ENCODE results near the gene P2RY14. TPM values are rescaled to one million over a fixed set of nuclear protein-coding genes. Genes with fewer than 3 reads are reported as not detected.
A peak's percentile ranks its signal among the peaks of the same experiment; 100 is the strongest.

P2RY14 gene
- total RNA-seq, 2 donors from 2014 or later, result 0.09 to 0.28 TPM

DNA sequence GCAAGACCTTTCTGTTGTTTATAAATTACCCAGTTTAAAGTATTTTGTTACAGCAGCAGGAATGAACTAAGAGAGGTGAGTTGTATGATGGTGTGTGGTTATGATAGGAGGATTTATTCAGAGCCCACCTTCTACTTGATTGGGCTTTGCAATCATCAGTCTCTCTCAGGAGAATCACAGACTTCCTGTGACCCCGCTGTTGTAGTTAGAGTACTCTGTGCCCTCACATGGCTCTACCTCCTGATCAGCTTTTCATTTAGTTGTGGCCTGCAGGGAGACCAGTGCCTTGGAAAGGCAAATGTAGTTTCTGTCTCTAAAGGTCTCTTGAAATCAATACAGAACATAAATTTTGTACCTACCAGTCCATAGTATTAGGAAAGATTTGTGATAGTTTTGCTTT lies 7.6 kb upstream of the P2RY14 start:
- Histone ChIP-seq H3K27ac (no peak overlapping the region), H3K27me3 (replicated peaks; ENCODE audit: insufficient read depth) (no peaks in the 10 kb centered on the region), H3K36me3 (no peaks in the 10 kb centered on the region), H3K4me1 (replicated peaks) (no peaks in the 10 kb centered on the region), H3K4me3 (no peak overlapping the region), H3K9me3 (no peaks in the 10 kb centered on the region)
- intact Hi-C loops (cut with DNase I), result no loop called here
- no peak for DNase-seq (ENCODE audit: low spot score)
- 90% methylated on average over 1 of the region's 1 CpG for WGBS
- TF ChIP-seq POLR2AphosphoS5 (IDR thresholded peaks at IDR 0.05) (no peak), POLR2A (IDR thresholded peaks at IDR 0.05) (no peak)
- TF ChIP-seq, protein P1, sequence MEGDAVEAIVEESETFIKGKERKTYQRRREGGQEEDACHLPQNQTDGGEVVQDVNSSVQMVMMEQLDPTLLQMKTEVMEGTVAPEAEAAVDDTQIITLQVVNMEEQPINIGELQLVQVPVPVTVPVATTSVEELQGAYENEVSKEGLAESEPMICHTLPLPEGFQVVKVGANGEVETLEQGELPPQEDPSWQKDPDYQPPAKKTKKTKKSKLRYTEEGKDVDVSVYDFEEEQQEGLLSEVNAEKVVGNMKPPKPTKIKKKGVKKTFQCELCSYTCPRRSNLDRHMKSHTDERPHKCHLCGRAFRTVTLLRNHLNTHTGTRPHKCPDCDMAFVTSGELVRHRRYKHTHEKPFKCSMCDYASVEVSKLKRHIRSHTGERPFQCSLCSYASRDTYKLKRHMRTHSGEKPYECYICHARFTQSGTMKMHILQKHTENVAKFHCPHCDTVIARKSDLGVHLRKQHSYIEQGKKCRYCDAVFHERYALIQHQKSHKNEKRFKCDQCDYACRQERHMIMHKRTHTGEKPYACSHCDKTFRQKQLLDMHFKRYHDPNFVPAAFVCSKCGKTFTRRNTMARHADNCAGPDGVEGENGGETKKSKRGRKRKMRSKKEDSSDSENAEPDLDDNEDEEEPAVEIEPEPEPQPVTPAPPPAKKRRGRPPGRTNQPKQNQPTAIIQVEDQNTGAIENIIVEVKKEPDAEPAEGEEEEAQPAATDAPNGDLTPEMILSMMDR (IDR thresholded peaks at IDR 0.05), result no peak

DNA sequence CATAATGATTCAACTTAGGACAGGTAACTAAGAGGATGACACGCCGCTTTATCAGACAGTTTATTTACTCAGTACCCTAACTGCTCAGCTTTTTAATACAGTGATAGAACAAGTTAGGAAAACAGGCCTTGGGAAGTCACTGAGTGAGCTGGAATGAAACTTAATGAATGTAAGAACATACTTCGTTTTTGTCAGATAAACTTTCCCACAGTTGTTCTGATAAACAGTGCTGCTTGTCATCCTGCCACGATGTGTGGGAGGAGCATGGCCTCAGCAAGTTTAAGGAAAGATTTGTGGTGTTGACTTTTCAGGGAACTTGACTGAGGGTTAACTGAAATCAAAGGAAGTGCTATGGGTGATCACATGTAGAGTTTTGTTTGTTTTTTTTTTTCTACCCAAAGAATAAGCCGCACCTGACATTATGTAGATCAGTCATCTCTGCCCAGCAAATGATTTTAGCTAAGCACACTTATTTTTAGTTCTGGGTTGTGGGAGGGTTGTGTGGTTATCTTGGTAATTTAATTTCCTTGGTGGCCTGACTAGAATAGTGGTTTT lies 5.6 kb upstream of the P2RY14 start:
- intact Hi-C loops (cut with DNase I), result loop anchor here (2.0 to 5.0 kb wide), 2 partner anchors 57 to 117 kb away; no protein-coding TSS in a partner anchor
- peak; percentile 38 for DNase-seq (ENCODE audit: low spot score)
- Histone ChIP-seq H3K27me3 (replicated peaks; ENCODE audit: insufficient read depth) (no peaks in the 10 kb centered on the region), H3K27ac (peak overlapping the region; percentile 45 to 55), H3K9me3 (no peaks in the 10 kb centered on the region), H3K4me1 (replicated peaks) (no peaks in the 10 kb centered on the region), H3K4me3 (no peak overlapping the region), H3K36me3 (no peaks in the 10 kb centered on the region)
- TF ChIP-seq POLR2AphosphoS5 (IDR thresholded peaks at IDR 0.05) (peak; percentile 54), POLR2A (IDR thresholded peaks at IDR 0.05) (no peak)
- TF ChIP-seq, protein P1 (IDR thresholded peaks at IDR 0.05), result no peak
- 29% methylated on average over 5 of the region's 5 CpGs for WGBS

DNA sequence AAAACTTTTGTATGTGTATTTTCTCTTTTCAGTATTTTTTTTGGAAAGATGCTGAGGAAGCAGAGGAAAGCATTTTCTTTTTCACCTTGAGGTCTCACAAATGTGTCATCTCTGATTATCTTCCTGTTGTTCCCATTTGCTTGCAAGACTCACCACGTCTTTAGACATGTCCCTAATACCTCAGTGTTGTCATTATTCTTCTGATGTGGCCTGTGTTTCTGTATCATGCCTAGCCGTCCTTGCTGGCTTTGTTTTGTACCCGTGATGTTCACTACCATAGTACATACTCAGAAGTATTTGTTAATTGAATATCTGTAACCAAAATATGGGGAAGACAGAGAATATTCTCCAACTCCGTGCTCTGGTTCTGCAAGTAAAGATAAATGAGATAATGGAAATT lies 5.0 kb upstream of the P2RY14 start:
- DNase-seq (ENCODE audit: low spot score), result no peak
- peak overlapping the region; percentile 45 to 55 for H3K27ac ChIP-seq
- H3K27me3 ChIP-seq (replicated peaks; ENCODE audit: insufficient read depth), result no peaks in the 10 kb centered on the region
- H3K9me3 ChIP-seq, result no peaks in the 10 kb centered on the region
- H3K36me3 ChIP-seq, result no peaks in the 10 kb centered on the region
- no peak overlapping the region for H3K4me3 ChIP-seq
- WGBS, result 52% methylated on average over 4 of the region's 4 CpGs
- TF ChIP-seq, protein P1 (IDR thresholded peaks at IDR 0.05), result no peak
- TF ChIP-seq POLR2AphosphoS5 (IDR thresholded peaks at IDR 0.05) (no peak), POLR2A (IDR thresholded peaks at IDR 0.05) (no peak)
- no peaks in the 10 kb centered on the region for H3K4me1 ChIP-seq (replicated peaks)
- intact Hi-C loops (cut with DNase I), result loop anchor here (2.0 to 5.0 kb wide), 2 partner anchors 57 to 116 kb away; no protein-coding TSS in a partner anchor

DNA sequence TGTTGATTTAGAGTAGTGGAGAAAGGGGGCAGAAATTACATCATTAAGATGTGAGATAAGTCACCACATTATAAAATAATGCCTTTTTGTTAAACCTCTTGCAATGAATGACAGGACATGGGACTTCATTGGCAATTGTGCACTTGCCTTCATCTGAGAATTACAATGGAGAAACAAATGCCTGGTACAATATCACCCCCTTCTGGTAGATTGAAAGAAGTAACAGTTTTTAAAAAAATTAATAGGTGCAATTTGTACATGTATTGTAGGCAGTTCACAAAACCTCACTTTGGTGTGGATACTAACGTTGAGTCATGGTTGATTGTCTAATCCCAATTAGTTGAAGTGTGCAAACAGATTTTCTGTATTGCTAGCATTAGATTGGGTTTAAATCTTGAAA lies 4.6 kb upstream of the P2RY14 start:
- H3K36me3 ChIP-seq, result no peaks in the 10 kb centered on the region
- TF ChIP-seq POLR2AphosphoS5 (IDR thresholded peaks at IDR 0.05), result no peak
- no peak for TF ChIP-seq POLR2A (IDR thresholded peaks at IDR 0.05)
- TF ChIP-seq, protein P1 (IDR thresholded peaks at IDR 0.05), result peak; percentile 23 to 78 (median 78)
- no peak overlapping the region for H3K27ac ChIP-seq
- no peaks in the 10 kb centered on the region for H3K9me3 ChIP-seq
- H3K27me3 ChIP-seq (replicated peaks; ENCODE audit: insufficient read depth), result no peaks in the 10 kb centered on the region
- no peak overlapping the region for H3K4me3 ChIP-seq
- intact Hi-C loops (cut with DNase I), result loop anchor here (2.0 to 5.0 kb wide), 2 partner anchors 56 to 116 kb away; no protein-coding TSS in a partner anchor
- no peaks in the 10 kb centered on the region for H3K4me1 ChIP-seq (replicated peaks)
- 0% methylated on average over 1 of the region's 1 CpG for WGBS
- DNase-seq (ENCODE audit: low spot score), result no peak

Measured in prostate gland (tissue), 2 donors.